ENCODE measurements around the gene UBE2D1.

DNA sequence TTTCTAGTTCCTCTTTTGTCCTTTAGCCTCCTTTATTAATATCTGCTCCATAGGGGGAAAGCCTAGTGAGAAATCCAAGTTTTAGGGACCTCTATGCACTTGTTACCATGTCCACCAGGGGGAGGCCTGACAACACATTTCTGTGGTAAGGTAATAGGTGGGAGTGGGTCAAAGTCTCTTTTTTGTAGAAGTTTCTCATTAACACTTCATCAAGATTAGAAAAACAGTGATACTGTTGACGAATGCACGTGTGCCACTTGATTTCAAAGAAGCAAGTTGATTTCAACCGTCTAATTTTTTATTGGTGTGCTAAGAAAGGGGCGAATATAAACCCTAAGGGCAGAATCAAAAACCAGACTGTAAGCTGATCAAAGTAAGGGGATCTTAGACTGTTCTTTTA, 35.2 kb upstream of the UBE2D1 start:
- TF ChIP-seq, protein P1, sequence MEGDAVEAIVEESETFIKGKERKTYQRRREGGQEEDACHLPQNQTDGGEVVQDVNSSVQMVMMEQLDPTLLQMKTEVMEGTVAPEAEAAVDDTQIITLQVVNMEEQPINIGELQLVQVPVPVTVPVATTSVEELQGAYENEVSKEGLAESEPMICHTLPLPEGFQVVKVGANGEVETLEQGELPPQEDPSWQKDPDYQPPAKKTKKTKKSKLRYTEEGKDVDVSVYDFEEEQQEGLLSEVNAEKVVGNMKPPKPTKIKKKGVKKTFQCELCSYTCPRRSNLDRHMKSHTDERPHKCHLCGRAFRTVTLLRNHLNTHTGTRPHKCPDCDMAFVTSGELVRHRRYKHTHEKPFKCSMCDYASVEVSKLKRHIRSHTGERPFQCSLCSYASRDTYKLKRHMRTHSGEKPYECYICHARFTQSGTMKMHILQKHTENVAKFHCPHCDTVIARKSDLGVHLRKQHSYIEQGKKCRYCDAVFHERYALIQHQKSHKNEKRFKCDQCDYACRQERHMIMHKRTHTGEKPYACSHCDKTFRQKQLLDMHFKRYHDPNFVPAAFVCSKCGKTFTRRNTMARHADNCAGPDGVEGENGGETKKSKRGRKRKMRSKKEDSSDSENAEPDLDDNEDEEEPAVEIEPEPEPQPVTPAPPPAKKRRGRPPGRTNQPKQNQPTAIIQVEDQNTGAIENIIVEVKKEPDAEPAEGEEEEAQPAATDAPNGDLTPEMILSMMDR (IDR thresholded peaks at IDR 0.05) = peak; percentile 32 to 72 (median 68)
- no peak for TF ChIP-seq POLR2A (IDR thresholded peaks at IDR 0.05)
- TF ChIP-seq POLR2AphosphoS5 (IDR thresholded peaks at IDR 0.05) = no peak

All from prostate gland (tissue), 2 donors.